Stimulated activated naive CD4-positive, alpha-beta T cell (primary cell): Measurements from ENCODE around the gene CTNNA2.

Experiments used
- DNase-seq, 6 experiments: peaks; one replicate each; lab custom pipeline; 2025; lab: John Stamatoyannopoulos, UW

The CTNNA2 gene

GRCh38 chr2:79612999-79613398, 100.1 kb downstream of the CTNNA2 start:
- no peak for DNase-seq

DNA sequence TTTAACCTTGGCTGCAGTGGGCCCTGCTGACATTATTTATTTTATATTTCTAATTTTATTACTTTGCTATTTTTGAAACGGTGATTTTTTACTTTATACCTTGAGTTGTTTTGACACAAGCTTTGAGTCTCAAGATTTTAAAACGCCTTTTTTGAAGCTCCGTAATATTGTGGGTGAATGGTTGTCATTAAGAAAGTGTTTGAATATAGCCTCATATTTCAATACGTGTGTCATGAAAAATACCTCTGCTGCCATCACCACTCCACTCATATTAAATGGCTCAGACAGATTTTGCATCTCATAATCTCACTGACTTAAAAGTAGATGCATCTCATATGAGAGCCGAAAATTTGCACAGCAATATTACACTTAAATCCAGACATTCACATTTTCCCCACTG, 106.6 kb downstream of the CTNNA2 start:
- DNase-seq = no peak

GRCh38 chr2:79619976-79620375, 107.1 kb downstream of the CTNNA2 start:
- DNase-seq = no peak

- DNase-seq = no peak
Measured at GRCh38 chr2:79620679-79621078, 107.8 kb downstream of the CTNNA2 start.

GRCh38 chr2:79621252-79621651, 108.4 kb downstream of the CTNNA2 start:
- no peak for DNase-seq

DNA sequence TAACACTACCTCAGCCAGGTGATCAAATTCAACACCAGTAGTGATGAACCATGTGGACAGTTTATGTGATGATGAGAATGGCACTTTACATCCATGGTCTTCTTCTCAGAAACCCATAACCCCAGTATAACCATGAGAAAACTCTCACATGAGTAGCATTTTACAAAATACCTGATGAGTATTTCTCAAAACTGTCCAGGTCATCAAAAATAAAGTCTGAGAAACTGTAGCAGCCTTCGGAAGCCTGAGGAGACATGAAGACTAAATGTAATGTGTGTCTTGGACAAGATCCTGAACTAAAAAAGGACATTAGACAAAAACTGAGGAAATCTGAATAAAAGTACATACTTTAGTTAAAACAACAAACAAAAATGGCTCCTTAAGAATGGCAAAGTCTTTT, 108.9 kb downstream of the CTNNA2 start:
- no peak for DNase-seq

GRCh38 chr2:79622508-79622907, 109.7 kb downstream of the CTNNA2 start:
- no peak for DNase-seq

DNA sequence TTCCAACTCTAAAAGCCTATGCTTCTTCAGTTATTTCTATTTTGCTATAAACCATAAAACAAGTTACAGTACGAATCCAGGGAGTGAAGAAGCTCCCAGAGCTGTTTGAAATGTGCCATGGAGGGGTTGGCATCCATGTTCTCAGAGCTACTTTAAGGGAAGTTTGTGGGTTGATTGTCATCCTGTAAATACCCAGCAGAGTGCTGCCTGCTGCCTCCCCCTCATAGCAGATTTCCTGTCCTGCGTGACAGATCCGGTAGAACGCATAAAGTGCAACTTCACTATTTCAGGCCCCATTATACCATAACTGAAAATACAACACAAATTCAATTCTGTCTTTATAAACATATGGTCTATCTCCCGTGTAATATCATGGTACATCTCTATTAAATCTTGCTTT, 114.4 kb downstream of the CTNNA2 start:
- no peak for DNase-seq

DNA sequence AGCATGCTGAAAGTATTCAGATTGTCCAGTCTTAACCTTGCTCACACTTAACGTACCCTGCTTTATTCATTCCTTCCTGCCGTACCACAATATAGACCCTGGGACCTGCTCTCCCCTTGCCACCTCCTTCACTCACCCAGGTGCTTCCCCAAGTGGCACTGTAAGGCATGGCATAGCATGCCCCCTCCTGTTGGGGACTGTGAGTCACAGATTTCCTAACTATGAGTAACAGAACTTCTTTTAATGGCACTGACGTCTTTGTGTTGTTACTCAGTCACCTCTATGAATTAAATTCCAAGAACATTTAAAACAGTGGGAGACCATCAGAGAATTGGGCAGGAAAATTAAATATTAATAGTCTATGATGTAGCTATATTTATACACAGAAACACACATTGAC, 117.2 kb downstream of the CTNNA2 start:
- no peak for DNase-seq

- no peak for DNase-seq
Measured at GRCh38 chr2:79630972-79631557, 118.2 kb downstream of the CTNNA2 start.

DNA sequence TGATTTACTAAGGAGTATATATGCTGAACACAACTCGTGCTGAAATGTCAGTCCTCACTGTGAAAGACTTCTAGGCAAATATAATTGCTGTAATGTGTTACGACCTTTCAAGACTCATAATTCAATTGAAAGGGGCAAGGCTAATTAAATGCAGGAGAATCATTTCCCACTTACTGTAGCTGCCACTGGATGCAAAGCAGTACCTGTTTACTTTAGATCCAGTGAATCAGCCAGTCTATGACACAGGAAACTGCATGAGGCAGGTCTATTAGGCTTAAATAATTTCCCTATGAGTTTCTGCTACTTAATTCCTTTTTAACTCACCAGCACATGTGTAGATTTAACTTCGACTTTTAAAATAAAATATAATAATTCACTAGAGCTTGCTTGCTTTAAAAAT, 125.6 kb downstream of the CTNNA2 start:
- no peak for DNase-seq

DNA sequence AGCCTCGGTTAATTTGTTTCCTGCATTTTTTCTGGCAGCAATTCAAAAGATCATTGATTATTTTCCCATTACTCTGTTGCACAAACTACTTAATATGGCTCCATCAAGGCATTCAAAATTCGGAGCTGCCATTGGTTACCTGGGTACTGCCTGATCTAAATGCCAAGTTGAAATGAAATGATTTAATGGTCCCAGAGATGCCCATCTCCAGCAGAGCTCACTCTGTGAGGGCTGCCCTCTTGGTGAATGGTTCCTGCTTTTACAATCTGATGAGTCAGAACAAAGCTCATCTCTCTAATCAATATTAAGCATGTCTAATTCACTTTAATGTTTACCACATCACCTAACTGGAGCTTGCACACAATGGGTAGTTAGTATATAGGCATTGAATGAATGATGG, 126.1 kb downstream of the CTNNA2 start:
- DNase-seq = no peak

- DNase-seq = no peak
Measured at GRCh38 chr2:79640001-79640400, 127.2 kb downstream of the CTNNA2 start.

GRCh38 chr2:79649531-79649930, 136.7 kb downstream of the CTNNA2 start:
- DNase-seq = no peak

DNA sequence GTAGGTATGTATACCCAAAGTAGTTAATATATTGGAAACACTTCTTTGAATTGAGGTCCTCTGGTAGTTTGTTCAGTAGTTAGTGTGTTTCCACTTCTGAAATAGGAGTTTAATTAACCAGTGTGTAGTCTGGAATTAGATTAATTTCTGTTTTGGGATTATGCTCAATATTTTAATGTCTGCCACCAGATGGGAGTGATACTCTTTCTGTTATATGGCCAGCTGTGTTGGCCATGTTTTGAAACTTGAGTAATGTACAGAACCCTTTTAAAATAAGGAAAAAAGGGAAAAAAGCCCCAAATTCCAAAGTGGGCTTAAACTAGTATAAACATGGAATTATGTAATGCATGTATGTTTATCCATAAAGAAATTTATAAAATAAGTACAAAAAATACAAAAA, 147.7 kb downstream of the CTNNA2 start:
- no peak for DNase-seq

DNA sequence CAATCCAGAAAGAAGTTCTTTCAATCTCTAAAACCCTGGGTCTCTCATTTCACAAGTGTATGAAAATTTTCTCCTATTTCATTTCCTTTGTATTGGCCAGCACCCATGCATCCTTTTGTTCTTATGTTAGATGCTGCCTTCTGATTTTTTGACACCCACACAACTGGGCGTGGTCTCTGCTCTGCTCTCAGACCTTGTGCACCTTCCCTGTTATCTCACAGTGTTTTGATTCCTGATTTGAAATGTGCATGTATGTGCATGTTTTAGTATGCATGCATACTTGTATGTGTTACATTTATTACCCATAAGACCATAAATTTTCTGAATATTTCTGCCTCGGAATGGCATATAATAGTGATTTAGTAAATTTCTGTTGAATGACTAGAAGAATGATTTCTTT, 152.2 kb downstream of the CTNNA2 start:
- DNase-seq = no peak

GRCh38 chr2:79666430-79666829, 153.6 kb downstream of the CTNNA2 start:
- no peak for DNase-seq

- no peak for DNase-seq
Measured at GRCh38 chr2:79669714-79670113, 156.9 kb downstream of the CTNNA2 start.

GRCh38 chr2:79670198-79670597, 157.3 kb downstream of the CTNNA2 start:
- no peak for DNase-seq

DNA sequence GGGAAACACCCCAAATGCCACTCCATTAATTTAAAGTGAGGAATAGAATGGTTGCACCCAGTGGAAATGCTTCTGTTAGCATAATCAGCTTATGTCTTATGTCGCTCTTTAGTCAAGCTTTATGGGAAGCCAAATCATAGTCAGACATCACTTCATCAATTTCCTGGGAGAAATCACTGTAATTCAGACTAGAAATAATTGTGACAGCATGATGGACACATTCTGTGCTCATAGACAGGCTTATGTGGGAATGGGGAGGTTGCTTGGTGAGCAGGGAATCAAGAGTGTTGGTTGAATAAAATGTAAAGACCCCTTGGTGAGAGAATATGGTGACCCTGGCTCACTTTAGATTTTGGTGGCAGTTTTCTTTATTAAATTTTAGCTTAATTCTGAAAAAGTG, 174.0 kb downstream of the CTNNA2 start:
- DNase-seq = no peak

- no peak for DNase-seq
Measured at GRCh38 chr2:79695248-79695647, 182.4 kb downstream of the CTNNA2 start.

DNA sequence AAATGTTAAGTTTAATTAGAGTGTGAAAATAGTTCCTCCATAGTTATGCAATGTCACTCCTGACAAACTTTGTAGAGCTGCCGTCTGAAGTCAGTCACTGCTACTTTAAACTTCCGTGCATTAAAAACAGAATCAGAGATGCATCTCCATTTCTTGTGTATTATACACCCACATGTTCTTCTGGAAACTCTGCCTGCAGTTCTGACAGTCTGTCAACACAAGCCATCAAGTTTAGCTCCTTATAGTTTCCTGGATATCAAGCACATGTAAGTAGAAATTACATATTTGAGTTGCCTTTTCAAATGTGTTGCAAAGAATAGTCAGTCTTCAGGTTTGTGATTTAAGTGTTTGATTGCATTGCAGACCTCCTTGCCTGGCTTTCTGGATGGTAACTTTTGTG, 184.3 kb downstream of the CTNNA2 start:
- no peak for DNase-seq

GRCh38 chr2:79700651-79701050, 187.8 kb downstream of the CTNNA2 start:
- DNase-seq = no peak

DNA sequence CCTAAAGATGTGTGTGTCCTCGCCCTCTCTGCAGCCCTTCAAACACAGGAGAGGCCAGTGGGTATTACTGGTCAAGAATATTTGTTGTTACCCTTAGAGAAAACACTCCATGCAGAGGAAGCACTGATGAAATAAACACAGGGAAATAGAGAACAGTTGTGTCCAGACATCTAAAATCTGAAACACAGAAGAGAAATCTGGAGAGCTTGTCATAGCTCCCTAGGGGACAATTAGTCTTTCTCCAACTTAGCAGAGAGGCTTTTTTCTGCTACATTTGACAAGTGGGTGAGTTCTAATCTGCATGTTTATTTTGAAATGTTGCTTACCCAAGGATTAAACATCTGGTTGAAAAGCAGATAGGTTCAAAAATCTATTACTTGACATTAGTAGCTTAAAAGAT, 190.1 kb downstream of the CTNNA2 start:
- DNase-seq = no peak

DNA sequence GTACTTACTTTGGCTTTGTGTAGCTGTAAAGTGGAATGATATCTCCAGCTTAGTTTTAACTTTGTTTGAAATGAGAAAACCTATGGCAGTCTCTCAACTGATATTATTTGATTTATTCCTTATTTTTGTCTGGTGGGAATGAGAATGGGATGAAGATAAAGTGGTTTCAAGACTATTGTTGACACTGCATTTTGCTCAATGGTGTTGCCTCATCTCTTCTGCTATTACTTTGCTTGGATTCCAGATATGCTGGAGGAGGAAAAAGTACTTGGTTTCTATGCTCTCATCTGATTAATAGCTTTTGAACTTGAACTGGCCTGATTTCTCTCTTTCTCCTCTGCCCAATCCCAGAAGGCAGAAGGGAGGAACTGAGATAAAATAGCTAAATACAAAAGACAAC, 198.2 kb downstream of the CTNNA2 start:
- DNase-seq = no peak
